HG02798 (cell line): ENCODE results near the gene ABHD8.
A peak's percentile ranks its signal among the peaks of the same experiment; 100 is the strongest.

ENCODE experiments used
- ATAC-seq: cut with Tn5 transposase; IDR thresholded peaks from one replicate; pipeline ENCODE4 v1.9.1; 2021; ENCODE audit warnings: mild to moderate bottlenecking; ENCODE audit not compliant: unreplicated experiment, poor library complexity

Gene ABHD8

DNA sequence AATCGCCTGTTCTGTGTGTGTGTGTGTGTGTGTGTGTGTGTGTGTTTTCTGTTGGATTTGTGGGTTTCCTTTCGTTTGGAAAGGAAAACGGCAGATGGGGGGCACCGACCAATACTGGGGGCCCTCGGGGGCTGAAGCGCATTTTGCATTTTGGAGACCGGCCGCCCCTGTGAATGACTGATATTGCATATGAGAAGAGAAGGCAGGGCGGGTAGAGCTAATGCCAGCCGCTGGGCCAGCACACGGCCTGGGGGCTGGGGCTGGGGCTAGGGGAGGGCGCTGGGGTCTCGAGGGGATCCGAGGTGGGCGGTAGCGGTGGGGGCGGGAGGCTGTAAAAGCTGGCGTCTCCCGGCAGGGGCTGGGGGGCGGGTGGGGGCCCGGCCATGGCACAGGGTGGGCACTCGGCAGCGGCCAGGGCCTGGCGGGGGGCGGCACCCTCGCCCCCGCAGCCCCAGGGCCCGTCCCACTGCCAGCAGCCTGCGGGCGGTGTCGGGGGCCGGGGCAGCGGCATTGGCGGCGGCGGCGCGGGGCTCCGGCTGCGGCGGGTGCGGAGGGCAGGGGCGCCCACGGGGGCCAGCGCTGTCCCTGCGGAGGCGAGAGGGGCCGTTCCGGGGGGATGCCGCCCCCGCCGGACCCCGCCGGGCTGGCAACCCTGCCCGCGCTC, 20.2 kb upstream of the ABHD8 start:
- no peak for ATAC-seq

DNA sequence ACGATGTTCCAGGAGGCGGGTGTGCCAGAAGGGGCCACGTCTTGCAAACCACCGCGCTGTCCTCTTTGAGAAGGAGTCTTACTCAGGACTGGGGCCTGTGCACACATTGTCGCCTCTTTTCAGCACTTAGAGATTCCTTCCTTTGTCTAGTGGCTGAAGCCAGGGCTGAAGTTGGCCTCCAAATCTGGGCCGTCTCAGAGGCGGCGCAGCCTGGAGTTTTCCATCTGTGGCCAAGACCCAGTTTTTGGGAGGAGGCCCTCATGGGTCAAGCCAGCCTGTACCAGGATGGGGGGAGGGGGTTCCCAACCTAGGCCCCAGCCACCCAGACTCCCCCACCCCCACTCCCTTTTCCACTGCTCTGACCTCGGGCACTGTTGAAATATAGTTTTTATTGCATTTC, 19.6 kb upstream of the ABHD8 start:
- ATAC-seq: no peak

DNA sequence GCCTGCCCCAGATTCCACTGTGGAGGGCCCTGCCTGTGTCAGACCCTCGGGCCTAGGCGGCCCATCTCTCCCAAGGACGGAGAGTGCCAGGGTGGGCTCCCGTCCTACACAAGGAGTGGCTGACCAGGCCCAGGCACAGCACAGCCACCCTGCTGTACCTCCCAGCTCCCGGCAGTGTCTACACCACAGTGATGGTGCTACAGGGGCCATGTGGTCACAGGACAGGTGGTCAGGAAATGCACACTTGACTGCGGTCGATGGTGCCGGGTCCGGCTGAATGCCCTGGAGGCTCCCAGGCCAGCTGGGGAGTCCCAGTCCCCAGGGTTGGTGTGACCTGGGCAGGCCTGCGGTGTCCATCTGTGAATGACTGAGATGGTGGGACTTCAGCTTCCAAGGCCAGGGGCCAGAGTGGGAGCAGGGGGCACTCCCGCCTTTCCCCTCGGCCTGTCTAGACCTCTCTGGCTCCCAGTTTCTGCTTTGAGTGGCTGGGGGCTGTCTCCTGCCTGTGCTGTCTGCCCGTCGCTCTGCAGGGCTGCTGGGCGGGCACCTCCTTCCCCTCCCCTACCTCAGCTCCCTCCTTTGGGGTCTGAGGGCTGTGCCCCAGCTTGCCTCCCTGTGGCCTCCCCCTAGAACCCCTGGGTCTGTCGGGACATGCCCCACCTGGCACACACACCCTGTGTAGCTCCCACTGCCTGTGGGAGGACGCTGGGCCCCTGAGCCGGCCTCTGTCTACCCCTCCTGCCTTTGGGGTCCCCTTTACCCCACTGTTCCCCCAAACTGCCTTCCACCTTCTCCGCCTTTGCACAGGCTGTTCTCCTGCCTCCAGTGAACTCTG, 18.6 kb upstream of the ABHD8 start:
- no peak for ATAC-seq

DNA sequence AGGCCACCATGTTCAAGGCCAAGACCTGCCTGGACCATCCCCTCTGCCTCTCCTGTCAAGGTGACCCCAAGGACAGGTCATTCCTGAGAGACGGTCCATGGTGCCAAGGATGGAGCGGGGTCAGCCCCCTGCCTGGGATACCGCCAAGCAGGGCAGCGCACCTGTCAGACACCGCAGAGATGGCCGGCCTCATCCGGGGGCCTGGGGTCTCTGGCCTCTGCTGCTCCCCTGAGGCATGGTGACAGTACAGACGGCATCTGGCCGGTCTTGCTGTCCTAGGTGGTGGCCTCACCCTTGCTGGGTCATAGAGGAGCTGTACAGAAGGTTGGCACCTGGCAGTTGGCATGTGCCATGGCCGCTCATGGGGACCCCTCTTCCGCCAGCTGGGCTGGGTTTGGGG, 17.2 kb upstream of the ABHD8 start:
- ATAC-seq: no peak

DNA sequence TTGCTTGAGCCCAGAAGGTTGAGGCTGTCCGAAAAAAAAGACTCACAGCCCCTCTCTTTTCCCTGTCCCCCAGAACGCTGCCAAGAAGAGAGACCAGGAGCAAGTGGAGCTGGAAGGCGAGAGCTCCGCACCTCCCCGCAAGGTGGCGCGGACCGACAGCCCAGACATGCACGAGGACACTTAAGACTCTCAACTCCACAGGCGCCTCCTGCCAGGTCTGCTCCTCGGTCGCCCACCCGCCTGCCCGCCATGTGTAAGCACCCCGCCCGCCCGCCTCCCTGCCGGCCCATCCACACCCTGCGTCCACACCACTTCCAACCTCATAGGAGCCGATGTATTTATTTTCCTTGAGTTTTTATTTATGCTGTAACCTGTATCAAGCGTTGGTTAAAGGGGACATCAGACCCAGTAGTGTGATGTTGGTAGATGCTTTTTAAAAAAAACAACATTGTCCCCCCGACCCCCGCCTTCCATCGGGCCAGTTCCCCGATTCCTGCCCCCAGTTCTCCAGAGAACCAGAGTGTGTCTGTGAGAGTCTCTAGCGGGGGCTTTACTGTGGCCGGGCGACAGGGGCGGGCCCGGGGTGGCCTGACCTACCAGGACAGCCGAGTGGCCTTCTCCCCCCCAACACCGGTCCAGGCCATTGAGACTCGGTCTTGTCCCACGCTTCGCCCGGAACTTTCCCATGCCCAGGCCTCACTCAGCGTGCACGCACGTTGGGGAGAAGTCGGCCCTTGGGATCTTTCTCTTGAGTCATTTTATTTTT, 16.4 kb upstream of the ABHD8 start:
- ATAC-seq: no peak

DNA sequence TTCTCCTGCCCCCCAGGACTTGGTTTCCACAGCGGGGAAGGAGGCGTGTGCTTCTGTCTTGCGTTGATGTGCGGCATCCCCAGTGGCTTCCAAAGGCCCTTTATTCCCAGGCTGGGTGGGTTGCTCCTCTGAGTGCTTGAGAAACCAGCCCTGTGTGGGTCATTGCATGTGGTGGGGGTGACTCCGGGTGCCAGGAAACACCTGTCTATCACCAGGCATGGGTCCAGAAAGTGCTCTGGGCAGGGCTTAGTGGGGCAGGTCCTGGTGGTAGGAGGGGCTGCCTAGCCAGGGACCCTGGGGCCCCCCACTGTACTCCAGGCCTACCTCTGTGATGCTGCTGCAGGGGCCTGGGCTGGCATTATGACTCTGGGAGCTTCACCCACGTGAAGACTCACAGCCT, 15.7 kb upstream of the ABHD8 start:
- no peak for ATAC-seq

DNA sequence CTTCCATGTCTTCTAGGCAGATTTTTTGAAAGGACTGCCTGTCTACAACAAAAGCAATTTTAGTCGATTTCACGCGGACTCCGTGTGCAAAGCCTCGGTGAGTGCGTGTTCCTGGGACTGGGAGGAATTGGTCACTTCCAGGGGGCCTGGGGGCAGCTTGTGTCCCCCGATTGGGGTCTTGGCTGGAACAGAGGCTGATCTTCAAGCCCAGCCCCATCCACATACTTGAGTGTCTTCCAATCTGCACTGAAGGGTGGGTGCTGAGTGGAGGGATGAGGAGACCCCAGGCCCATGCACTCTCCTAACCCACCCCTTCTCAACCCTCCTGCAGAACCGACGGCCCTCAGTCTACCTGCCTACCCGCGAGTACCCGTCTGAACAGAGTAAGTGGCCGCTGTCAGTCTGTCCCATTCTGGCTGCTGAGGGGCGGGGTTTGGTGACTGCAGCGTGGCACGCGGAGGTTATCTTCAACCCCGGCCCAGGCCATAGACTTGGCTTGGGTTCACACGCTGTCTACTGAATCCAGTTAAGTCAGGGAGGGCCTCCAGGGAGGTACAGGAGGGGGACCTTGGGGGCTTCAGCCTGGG, 10.9 kb upstream of the ABHD8 start:
- no peak for ATAC-seq

DNA sequence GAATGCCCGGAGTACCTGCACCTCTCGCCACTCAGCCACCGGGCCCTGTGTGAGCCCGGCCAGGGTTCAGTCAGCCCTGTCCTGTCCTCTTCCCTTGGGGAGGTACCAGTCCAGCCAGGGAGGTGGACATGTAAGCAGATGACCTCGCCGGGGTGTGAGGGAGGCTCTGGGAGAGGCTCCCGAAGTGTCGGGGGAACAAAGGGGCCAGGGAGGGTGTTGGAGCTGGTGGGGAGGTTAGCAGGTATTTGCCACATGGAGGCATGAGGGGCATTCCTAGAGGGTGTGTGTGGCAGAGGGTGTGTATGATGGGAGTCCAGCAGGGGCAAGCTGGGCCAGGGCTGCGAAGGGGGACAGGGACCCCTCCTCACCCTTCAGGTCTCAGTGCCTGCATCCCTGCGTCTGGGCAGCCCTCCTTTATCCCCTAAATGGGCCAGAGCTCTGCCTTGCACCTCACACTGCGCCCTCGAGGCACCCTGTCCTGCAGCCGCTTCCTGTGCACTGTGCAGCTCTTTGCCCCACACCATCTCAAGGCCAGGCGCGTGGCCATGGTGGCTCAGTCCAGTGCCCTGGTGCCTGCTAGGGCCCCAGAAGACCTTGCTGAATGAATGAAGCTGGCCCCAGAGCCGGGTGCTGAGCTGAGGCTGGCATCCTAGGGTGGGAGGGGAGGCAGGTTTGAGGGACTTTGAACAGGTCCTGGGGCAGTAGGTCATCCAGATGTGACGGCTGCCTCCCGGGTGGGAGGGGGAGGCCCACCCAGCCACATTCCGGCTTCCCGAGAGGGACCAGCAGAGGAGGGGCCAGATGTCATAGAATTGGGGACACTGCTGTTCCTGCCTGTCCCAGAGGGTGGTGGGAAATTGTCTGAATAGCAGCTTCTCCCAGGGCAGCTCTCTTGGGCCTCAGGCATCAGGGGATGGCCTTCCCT, 9.2 kb upstream of the ABHD8 start:
- ATAC-seq: no peak

DNA sequence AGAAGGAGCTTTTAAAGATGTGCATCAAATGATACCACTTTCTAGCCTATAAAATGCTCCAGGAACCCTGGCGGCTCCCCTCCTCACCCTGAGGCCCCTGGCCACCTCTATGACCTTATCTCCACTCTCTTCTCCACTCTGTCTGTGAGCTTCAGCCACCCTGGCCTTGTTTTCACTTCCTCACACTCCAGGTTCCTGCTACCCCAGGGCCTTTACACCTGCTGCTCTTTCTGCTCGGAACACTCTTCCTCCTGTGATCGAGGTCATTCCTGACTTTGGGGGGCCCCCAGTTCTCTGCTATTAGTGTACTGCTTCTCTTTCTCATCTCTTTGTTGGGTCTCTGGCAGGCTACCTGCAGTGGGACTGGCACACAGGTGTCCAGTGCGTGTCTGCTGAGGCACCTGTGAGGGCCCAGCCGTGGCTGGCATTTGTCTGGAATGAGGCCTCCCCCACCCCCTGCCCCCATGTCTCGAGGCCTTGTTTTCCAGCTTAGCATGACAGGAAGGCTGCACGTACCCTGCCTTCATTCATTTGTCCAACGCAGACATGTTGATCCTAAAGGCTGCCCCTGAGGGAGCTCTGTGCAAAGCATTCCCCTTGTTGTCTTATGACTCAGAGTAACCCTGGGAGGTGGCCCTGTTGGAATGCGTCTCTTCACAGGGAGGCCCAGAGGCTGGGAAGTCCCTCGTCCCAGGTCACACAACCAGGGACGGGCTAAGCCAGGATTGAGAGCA, 8.4 kb upstream of the ABHD8 start:
- ATAC-seq: no peak

DNA sequence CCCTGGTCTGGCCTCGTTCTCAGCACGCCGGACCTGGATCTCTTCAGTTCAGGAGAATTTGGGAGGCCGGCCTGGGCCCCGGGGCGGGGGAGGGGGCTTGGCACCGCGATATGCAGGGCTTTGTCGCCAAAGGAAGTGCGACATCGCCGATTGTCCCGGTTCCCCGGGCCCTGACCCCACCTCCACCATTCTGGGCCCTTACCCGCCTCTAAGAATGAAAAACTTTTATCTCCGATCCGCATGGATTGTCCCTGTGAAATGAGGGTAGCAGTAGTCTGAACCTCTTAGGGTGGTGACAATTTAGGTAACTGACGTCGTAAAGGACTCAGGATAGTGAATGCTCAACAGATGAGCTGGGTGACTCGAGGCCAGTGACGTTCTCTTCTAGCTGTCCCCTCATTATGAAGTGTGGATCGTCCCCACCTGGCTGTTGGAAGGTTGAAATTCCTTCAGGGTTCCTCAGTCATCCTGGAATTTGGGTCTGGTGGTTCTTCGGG, 6.8 kb upstream of the ABHD8 start:
- ATAC-seq: no peak

DNA sequence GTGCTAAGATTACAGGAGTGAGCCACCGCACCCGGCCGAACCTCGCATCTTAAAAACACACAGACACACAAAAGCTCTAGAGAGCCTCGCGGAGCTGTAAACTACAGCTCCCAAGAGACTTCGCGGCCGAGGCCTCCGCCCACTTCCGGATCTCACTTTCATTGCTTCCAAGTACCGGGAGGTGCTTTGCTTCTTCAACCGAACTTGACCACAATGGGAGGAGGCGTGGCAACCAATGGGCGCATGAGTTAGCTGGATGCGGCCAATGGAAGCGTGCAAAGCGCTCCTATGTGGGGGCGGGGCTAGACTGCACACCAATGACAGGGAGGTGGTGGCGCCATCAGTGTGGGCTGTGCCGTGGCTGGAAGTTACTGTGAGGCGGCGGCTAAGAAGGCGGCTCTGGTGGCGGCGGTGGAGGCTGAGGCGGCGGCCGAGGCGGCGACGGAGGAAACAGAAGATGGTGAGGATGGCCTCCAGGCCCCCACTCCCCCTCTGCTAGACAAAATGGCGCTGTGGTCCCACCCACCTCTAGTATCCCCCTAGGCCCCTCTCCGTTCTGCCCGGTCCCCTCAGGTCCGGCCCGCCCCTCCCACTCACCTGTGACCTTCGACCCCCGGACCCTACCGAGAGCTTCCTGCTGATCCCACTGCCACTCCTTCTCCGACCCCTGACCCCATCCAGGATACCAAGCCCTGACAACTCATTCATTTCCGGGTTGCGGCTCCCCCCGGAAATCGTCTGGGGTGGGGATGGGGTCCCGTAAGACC, 6.2 kb upstream of the ABHD8 start, which contains the start of gene DDA1:
TSS of gene DDA1 (plus strand) at position 366 of the 767 bp plus-strand sequence. CDS start at position 458, 92 bp downstream.
- peak; percentile 73 for ATAC-seq

DNA sequence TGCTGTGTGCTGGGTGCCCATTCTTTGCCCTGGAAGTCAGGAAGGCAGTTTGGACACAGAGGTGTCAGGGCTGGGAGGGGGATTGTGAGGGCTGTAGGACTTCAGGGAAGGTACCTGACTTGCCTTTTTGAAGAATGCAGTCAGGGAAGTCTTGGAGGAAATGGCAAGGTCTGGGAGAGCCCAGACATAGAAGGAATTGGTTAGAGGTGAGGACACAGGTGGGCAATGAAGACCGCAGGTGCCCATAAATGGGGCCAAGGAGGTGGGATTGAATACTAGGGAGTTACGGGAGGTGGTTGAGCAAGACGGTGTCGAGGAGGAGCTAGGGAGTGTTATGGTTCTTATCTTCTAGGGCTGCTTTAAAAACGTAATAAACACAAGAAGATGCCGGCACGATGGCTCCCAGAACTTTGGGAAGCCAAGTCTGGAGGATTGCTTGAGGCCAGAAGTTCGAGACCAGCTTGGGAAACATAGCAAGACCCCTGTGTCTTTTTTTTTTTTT, 4.7 kb upstream of the ABHD8 start:
- no peak for ATAC-seq

DNA sequence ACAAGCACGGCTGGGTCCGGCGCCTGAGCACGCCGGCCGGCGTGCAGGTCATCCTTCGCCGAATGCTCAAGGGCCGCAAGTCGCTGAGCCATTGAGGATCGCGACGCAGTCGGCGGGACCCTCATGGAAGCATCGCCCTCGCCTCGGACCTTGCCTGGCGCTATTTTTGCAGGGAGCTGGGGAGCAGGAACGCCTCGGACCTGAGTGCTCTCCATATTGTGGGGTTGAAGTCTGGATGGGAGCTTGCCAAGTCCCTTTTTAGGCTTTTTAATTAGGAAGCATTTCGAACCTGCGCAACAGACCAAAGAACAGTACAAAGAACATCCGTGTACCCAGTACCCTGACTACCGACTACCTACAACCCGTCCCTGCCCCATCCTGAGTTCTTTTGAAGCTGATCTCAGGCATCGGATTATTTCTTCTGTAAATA, 3.1 kb upstream of the ABHD8 start:
- no peak for ATAC-seq

DNA sequence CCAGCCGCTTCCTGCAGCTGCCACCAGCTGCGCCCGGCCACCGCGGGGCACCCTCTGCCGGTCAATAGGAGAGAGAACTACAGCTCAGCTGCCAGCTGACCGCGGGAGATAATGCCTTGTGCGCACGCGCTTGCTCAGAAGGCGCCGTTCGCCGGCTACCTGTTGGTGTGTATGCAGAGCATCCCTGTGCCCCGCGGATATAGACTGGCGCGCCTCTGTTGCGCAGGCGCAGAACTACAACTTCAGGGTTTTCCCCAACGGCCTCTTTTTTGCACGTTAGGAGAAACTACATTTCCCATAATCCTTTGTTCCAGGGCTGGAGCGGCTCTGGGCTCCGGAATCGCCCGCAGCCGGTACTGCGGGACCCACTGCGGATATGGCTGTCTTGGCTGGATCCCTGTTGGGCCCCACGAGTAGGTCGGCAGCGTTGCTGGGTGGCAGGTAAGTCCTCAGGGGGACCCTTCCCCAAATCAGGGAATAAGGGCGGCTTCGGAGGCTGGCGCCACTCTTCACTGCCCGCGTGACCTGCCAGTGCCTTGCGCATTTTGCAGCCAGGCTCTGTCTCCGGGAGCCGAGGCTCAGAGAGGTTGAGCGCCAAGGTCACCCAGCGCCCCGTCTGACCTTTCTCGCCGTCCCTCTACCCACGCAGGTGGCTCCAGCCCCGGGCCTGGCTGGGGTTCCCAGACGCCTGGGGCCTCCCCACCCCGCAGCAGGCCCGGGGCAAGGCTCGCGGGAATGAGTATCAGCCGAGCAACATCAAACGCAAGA, 2.5 kb upstream of the ABHD8 start, which contains the start of gene MRPL34:
TSS of gene MRPL34 (plus strand) at position 356 of the 768 bp plus-strand sequence. CDS start at position 377, 21 bp downstream.
- peak; percentile 75 for ATAC-seq

DNA sequence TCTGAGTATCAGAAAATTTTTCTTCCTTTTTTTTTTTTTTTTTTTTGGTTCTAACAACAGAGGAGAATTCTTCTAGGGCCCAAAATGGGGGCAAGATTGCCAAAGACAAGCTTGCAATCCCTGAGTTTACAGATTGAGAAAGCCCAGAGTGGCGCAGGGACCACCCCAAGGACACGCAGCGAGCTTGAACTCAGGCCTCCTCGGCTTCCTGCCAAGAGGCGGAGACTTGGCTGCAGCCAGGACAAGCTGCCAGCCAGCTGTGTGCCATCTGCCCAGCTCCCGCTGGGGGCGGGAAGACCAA, 1.9 kb upstream of the ABHD8 start:
- no peak for ATAC-seq

DNA sequence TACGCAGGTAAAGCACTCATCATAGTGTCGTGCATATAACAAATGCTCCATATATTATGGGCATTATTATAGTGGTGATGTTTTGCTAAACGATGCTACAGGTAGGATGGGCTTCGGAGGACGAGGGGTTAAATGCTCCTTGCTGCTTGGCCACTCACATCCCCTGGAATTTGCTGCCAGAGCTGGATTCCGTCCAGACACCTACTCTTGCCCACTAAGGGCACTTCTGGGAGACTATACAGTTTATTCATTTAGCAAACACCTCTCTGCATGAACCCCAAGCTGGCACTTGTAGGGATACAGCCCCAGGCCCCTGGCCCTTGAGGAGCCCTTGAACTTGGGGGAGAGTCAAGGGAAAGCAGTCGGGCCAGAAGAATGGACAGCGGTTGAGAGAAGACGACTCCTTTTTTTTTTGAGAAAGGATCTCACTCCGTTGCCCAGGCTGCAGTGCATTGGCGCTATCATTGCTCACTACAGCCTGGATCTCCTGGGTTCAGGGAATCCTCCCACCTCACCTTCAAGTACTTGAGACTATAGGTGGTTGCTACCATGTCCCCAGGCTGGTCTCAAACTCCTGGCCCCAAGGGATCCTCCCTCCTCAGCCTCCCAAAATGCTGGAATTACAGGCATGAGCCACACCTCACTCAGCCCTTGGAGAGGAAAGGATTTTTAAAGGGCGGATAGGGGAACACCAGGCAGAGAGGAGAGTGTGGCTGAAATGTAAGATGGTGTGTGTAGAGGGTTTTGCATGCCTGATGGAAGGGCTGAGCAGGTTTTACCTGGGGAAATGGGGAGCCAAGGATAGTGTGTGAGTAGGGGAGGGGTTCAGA, 1.4 kb upstream of the ABHD8 start:
- no peak for ATAC-seq
